GM10266 (cell line): Measurements from ENCODE around the gene PGLYRP4.
A peak's percentile ranks its signal among the peaks of the same experiment; 100 is the strongest.

Experiments
- DNase-seq: peaks from one replicate; pipeline ENCODE4 v3.0.0; 2012; ENCODE audit errors: extremely low spot score
- CTCF ChIP-seq: IDR thresholded peaks from 2 replicates; pipeline ENCODE4 v1.5.1; 2012; ENCODE audit warnings: mild to moderate bottlenecking, low read depth; ENCODE audit not compliant: control insufficient read depth, insufficient read depth; ENCODE audit errors: missing control alignments

Gene PGLYRP4

GRCh38 chr1:153357076-153357852 is 8.6 kb upstream of the PGLYRP4 start:
- no peak for TF ChIP-seq CTCF
- DNase-seq, result no peak

GRCh38 chr1:153356392-153357075 is 7.9 kb upstream of the PGLYRP4 start:
- DNase-seq, result no peak
- TF ChIP-seq CTCF, result no peak

GRCh38 chr1:153355445-153356071 is 6.9 kb upstream of the PGLYRP4 start:
- peak; percentile 74 for TF ChIP-seq CTCF
- DNase-seq, result peak; percentile 51

GRCh38 chr1:153354515-153355193 is 6.0 kb upstream of the PGLYRP4 start:
- no peak for TF ChIP-seq CTCF

GRCh38 chr1:153353226-153353947 is 4.7 kb upstream of the PGLYRP4 start:
- TF ChIP-seq CTCF, result peak; percentile 57
- no peak for DNase-seq

More at GRCh38 chr1:153354515-153355193, 6.0 kb upstream of the PGLYRP4 start:
- DNase-seq, result no peak

- peak; percentile 89 for TF ChIP-seq CTCF
- peak; percentile 67 for DNase-seq
These were observed 3.9 kb upstream of the PGLYRP4 start for GRCh38 chr1:153352523-153352922.
